HG02571 (cell line): Measurements from ENCODE around the gene MAN2B1.
A peak's percentile ranks its signal among the peaks of the same experiment; 100 is the strongest.
"Not testable (repeated sequence)": the region's sequence is repeated elsewhere in the genome, so short reads cannot be mapped to it uniquely, and the experiment has no call there.

Experiments used
- ATAC-seq: cut with Tn5 transposase; IDR thresholded peaks from one replicate; pipeline ENCODE4 v1.9.1; 2021; ENCODE audit warnings: mild to moderate bottlenecking, moderate library complexity; ENCODE audit not compliant: unreplicated experiment

The MAN2B1 gene

GRCh38 chr19:12623361-12624031 is 43.0 kb downstream of the MAN2B1 start:
- no peak for ATAC-seq

GRCh38 chr19:12621253-12622024 is 45.1 kb downstream of the MAN2B1 start:
- not testable (repeated sequence) for ATAC-seq

DNA sequence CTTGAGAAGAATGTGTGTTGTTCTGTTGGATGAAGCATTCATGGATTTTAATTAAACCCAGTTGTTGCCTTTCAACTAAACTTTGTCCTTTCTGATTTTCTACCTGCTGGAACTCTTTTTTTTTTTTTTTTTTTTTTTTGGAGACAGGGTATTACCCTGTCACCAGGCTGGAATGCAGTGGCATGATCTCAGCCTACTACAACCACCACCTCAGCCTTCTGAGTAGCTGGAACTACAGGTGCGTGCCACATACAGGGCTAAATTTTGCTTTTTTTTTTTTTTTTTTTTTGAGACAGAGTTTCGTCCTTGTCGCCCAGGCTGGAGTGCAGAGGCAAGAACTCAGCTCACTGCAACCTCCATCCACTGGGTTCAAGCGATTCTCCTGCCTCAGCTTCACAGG is 48.9 kb downstream of the MAN2B1 start:
- no peak for ATAC-seq

DNA sequence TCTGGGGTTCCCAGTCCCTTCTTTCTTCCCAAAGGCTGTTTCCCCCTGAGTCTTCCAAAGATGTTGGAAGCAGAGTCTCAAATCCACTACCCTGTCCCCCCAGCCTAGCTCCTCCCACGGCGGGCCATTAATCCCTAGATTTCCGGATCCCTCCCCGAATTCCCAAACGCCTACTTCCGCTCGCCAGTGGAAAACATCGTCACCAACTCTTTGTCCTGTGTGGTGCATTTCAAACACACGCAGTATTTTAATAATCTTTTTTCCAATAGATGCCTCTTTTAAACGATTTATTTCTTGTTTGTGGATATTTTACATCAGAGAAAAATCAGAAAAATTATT is 55.2 kb downstream of the MAN2B1 start:
- no peak for ATAC-seq

DNA sequence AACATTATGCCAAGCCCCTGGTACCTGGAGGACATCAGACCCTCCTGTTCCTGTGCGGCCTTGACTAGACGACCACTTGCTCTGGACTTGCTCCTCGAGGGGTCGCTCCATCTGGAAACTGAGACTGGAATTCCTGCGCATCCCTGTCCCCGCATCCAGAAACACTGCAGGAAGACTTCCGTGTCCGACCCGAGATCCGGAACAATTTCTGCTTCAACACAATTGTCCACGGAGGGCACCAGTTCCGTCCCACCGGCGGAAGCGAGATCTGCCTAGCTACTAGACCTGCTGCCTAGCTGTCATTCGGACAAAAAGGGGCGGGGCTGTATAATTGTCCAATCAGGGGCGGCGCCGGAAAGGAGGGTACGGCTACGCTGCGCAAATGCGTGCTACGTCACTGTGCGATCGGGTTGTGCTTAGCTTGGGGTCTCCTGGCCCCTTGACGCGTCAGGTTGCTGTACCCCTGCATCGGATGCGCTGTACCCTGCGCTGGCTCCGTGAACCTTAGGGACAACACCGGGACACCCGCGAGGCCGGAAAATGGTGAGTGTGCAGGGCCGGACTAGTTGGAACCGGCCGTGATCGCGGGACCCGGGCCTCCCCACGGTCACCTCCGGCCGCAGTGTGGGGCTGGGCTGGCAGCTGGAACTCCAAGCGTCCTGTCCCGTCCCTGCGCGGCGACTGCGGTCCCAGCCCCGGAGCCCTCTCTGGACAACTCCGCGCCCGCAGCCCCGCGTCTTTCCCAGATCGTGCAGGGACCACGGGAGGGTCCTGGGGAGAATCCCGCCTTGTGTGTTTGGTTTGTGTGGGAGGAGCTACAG is 55.8 kb downstream of the MAN2B1 start, which contains the start of the genes ZNF490 and ZNF791:
Gene ZNF490, minus strand, starts transcription at position 274 of the 821 bp plus-strand sequence. Its CDS starts 133 bp downstream, at position 141.
Gene ZNF791, plus strand, starts transcription at position 381 of the 821 bp plus-strand sequence. Its CDS starts 160 bp downstream, at position 541.
- ATAC-seq, result peak; percentile 76

DNA sequence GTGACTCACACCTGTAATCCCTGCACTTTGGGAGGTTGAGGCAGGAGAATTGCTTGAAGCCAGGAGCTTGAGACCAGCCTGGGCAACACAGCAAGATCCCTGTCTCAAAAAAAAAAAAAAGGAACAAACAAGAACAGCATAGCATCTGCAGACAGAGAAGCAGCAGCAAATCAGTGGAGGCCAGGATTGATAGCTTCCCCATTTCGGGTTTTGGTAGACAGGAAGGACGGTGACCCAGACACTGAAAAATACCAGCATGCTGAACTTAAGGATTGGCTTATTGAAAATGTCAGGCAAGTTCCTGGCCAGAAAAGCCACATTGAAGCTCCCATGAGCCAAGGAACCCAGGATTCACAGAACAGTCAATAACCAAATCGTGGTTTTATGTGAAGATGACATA is 58.9 kb downstream of the MAN2B1 start:
- ATAC-seq, result no peak

- no peak for ATAC-seq
Measured at GRCh38 chr19:12606796-12607195, 59.7 kb downstream of the MAN2B1 start.

GRCh38 chr19:12603714-12604113 is 62.8 kb downstream of the MAN2B1 start:
- ATAC-seq, result no peak

- no peak for ATAC-seq
Measured at GRCh38 chr19:12597594-12597993, 68.9 kb downstream of the MAN2B1 start.

- no peak for ATAC-seq
Measured at GRCh38 chr19:12596927-12597548, 69.5 kb downstream of the MAN2B1 start.
